Renal pelvis (tissue), 4 donors: ENCODE data around the gene ARAP2. TPM values are rescaled to one million over a fixed set of nuclear protein-coding genes. Genes with fewer than 3 reads are reported as not detected.

Experiments
- DNase-seq: peaks from one replicate; pipeline ENCODE4 v3.0.0-alpha.2; 2013
- polyA plus RNA-seq, 3 donors: library from polyadenylated mRNA; unstranded; fragments of 120-200 nt; gene quantifications; one replicate each; pipeline ENCODE4 v1.2.1, GENCODE V29; 2013; ENCODE audit not compliant: insufficient read length in 3 of 3

ARAP2 gene
- polyA plus RNA-seq, 3 donors, result 4.6 to 8.7 (median 7.7) TPM

DNA sequence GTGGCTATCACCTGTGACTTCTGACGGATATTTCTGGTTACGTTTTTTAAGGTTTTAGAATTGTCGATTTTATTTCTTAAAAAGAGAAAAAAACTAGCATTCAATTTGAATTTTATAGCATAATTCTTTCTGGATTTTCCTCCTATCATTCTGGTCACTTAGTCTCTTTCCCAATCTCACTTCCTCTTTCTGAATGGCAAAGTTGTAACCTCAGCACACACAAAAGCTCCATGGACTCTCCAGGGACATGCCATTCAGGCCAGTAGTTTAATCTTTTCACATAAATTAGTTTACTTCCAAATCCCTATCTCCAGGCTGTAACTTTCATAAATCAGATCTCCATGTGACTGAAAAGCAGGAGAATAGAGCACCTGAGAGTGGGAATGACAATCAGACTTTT is 110.7 kb downstream of the ARAP2 start:
- no peak for DNase-seq

- no peak for DNase-seq
Measured at GRCh38 chr4:36133086-36133485, 111.2 kb downstream of the ARAP2 start.

DNA sequence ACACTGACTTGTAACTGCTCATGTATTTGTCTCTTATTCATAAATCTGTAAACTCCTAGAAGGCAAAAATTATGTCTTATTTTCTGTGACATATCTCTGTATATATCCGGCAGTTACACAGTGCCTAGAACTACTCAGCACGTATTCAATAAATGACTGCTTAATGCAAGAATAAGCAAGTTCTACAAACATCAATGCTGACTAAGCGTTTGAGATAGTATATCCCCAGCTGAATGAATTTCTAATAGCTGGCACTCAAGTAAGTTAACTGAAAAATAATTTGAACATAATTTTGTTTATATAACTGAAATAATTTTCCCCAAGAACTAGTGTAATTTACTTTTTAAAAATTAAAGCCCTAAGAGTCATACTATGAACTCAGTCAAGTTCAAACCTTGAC is 113.7 kb downstream of the ARAP2 start:
- no peak for DNase-seq

DNA sequence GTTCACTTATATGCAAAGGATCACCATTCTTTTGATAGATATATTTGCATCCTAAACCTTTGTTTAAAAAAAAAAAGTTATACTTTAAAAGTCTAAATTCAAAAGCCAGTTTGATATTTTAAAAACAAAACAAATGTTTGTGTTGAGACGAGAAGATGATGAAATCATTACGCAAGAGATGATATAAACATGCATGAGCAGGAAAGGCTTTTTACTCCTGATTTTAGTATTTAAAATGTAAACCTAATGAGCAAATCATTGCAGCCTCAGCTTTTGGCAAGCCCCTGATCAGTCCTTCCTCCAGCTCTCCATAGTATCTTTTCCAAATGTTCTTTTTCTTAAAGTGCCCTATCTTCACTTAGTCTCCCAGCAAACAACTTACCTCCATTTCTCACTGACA is 115.6 kb downstream of the ARAP2 start:
- DNase-seq, result no peak

DNA sequence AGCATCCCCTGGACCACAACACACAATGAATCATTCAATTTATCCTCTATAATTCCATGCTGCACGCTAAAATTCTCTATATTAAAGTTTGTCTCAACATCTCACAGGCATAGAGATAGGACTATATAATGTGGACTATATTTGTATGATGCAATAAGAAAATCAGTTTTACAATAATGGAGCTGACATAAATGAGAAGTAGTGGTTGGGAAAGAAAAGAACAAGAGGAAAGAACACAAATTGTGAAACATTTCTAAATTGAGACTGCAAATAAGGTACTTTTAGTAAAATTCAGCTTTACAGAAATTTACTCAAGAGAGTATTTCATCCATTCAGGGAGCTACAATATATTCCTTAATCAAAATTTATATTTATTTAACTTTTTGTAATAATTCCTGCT is 120.4 kb downstream of the ARAP2 start:
- DNase-seq, result no peak

- DNase-seq, result no peak
Measured at GRCh38 chr4:36115312-36115711, 129.0 kb downstream of the ARAP2 start.

DNA sequence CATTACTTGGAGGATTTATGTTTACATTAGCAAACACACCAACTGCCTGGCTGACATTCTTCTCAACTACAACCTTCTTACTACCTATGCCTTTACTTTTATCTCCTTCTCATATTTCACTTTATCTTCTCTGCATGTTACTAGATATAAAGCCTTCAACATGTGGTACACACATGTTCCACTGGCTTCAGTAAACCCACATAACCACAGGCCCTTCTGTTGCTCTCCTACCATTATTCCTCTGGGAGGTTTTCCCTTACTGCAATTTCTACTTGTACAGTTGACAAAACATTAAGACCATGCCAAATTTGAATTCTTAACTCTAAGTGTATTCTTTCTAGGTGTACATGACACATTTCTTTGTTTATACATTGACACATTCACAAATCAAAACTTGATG is 133.1 kb downstream of the ARAP2 start:
- DNase-seq, result no peak

DNA sequence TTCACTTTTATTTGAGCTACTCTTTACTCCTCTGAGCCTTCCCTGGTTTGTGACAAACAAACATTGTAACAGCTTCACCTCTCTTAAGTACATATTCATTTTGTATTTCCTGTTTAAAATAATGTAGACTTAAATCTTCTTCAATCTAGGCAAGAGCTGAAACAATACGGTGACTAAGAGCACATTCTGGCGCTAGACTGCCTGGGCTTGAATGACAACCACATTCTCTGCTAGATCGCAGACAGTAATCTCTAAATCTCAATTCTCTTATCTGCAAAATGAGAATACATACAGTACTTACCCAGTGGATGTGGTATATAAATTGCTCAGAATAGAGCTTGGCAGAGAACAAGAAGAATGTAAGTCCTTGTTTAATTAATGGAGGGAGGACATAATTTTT is 144.8 kb downstream of the ARAP2 start:
- DNase-seq, result no peak

GRCh38 chr4:36094995-36095394 is 149.3 kb downstream of the ARAP2 start:
- DNase-seq, result no peak

- no peak for DNase-seq
Measured at GRCh38 chr4:36091997-36092396, 152.3 kb downstream of the ARAP2 start.

GRCh38 chr4:36088542-36088941 is 155.8 kb downstream of the ARAP2 start:
- no peak for DNase-seq

- DNase-seq, result no peak
Measured at GRCh38 chr4:36086261-36086786, 158.0 kb downstream of the ARAP2 start.

GRCh38 chr4:36082817-36083216 is 161.5 kb downstream of the ARAP2 start:
- no peak for DNase-seq

DNA sequence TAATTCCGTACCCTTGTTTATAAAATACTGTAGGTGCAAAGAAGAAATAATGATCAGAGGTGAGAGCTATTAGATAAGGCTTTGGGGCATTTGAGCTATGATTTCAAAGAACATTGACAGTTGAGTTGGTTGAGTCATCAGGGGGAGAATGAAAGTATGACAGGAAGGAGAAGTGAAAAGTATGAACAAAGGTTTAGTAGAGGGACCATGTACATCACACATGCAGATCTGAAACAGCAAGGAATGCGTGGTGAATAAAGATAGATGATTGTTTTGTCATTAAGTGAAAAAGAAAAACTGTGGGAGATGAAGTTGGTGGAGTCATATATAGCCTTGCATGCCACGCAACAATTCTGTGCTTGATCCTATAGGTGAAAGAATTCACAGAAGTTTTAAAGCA is 163.1 kb downstream of the ARAP2 start:
- DNase-seq, result no peak

GRCh38 chr4:36079666-36080065 is 164.6 kb downstream of the ARAP2 start:
- no peak for DNase-seq

GRCh38 chr4:36078319-36078718 is 166.0 kb downstream of the ARAP2 start:
- no peak for DNase-seq

- no peak for DNase-seq
Measured at GRCh38 chr4:36072529-36072928, 171.8 kb downstream of the ARAP2 start.

DNA sequence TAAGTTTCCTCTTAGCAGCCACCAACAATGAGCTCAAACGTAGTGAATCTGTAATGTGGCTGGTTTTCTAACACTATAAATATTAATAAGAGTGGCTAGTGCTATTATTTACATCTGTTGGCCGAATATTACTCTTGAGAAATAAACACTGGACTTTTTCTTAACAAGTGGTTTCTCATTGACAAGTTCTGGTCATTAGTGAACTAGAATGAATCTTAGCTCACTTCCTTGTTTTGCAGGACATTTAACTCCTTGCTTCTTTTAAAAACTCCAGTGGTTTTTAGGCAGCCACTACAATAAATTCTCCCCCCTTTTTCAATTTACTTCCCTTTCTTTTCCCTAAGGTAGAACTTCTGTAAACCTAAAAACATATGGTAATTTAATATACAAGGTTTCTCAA is 177.2 kb downstream of the ARAP2 start:
- DNase-seq, result no peak

- DNase-seq, result no peak
Measured at GRCh38 chr4:36065274-36065871, 178.9 kb downstream of the ARAP2 start.

GRCh38 chr4:36064117-36064516 is 180.2 kb downstream of the ARAP2 start:
- no peak for DNase-seq

GRCh38 chr4:36056136-36056535 is 188.2 kb downstream of the ARAP2 start:
- no peak for DNase-seq

GRCh38 chr4:36054694-36055422 is 189.5 kb downstream of the ARAP2 start:
- DNase-seq, result peak; percentile 17

DNA sequence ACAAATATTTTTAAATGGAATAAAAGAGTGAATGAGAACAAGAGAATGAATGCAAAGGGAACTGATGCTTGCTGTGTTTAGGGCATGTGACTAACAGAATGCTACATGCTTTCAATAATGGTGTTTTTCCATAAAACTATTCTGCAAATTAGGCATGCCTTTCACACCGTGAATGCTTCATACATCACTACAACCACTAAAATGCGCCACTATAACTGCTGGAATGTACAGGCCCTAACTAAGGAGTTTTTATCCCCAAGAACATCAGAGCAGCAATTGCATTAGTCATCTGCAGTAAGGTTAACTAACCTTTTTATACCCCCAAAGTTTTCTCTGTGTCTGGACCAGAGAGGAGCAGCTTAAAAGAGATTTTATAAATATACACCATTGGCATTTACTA is 190.4 kb downstream of the ARAP2 start:
- no peak for DNase-seq

DNA sequence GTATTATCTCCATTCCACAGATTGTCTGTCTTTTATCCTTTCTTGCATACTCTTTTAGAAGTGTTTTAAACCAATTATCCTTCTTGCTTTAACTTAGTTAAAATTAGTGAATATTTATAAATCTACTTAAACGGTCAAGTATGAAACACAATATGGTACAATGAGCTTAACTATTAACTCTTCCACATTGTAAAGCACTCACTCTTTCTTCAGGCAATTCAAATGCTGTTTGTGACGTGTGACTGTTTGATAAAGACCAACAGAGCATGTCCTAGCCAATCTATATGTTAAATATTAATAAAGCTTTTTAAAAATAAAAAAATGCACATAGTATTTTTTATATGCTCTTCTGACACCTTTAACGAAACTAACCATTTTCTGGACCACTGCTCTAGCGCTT is 192.7 kb downstream of the ARAP2 start:
- DNase-seq, result no peak
